ENCODE results near the gene POU5F1.

The POU5F1 gene

GRCh38 chr6:31129130-31129529 is 41.4 kb downstream of the POU5F1 start:
- Histone ChIP-seq H3K36me3 (ENCODE audit: insufficient read depth, low read length) (no peaks in the 10 kb centered on the region), H3K9ac (ENCODE audit: low read depth, low read length) (no peak overlapping the region), H3K27ac (ENCODE audit: low read length) (no peak overlapping the region), H3K9me3 (ENCODE audit: insufficient read depth, low read length, severe bottlenecking) (no peaks in the 10 kb centered on the region), H3K4me1 (ENCODE audit: insufficient read depth, low read length) (no peaks in the 10 kb centered on the region), H3K27me3 (ENCODE audit: insufficient read depth, low read length, poor library complexity) (peaks cover 6% of the 10 kb centered on the region), H4K20me1 (ENCODE audit: insufficient read depth, low read length) (no peaks in the 10 kb centered on the region), H3K4me3 (ENCODE audit: low read depth in 1 of 2, low read length in 2 of 2) (no peak overlapping the region), H3K4me2 (ENCODE audit: insufficient read depth, low read length) (no peak overlapping the region), H3K79me2 (ENCODE audit: insufficient read depth, low read length) (no peaks in the 10 kb centered on the region), H2AFZ (ENCODE audit: low read depth, low read length) (no peak overlapping the region)
- ATAC-seq (ENCODE audit: insufficient read depth, low read depth), result no peak
- no peak for TF ChIP-seq EZH2 (IDR thresholded peaks at IDR 0.05; ENCODE audit: borderline replicate concordance, low read depth, low read length, severe bottlenecking)
- TF ChIP-seq CTCF (IDR thresholded peaks at IDR 0.05; ENCODE audit: borderline replicate concordance, extremely low read depth, low read length, poor library complexity, severe bottlenecking), result no peak
- no peak for DNase-seq

GRCh38 chr6:31128093-31128676 is 42.3 kb downstream of the POU5F1 start:
- H4K20me1 ChIP-seq (ENCODE audit: insufficient read depth, low read length), result no peaks in the 10 kb centered on the region

GRCh38 chr6:31126396-31127175 is 43.9 kb downstream of the POU5F1 start:
- Histone ChIP-seq H3K4me2 (ENCODE audit: insufficient read depth, low read length) (no peak overlapping the region), H3K79me2 (ENCODE audit: insufficient read depth, low read length) (no peaks in the 10 kb centered on the region), H3K36me3 (ENCODE audit: insufficient read depth, low read length) (no peaks in the 10 kb centered on the region), H3K4me1 (ENCODE audit: insufficient read depth, low read length) (no peaks in the 10 kb centered on the region), H3K27ac (ENCODE audit: low read length) (no peak overlapping the region), H4K20me1 (ENCODE audit: insufficient read depth, low read length) (no peaks in the 10 kb centered on the region), H3K4me3 (ENCODE audit: low read depth in 1 of 2, low read length in 2 of 2) (no peak overlapping the region), H3K9me3 (ENCODE audit: insufficient read depth, low read length, severe bottlenecking) (no peaks in the 10 kb centered on the region), H2AFZ (ENCODE audit: low read depth, low read length) (no peak overlapping the region), H3K9ac (ENCODE audit: low read depth, low read length) (no peak overlapping the region), H3K27me3 (ENCODE audit: insufficient read depth, low read length, poor library complexity) (peaks cover 12% of the 10 kb centered on the region)
- ATAC-seq (ENCODE audit: insufficient read depth, low read depth) (no peak), DNase-seq (no peak)
- TF ChIP-seq CTCF (IDR thresholded peaks at IDR 0.05; ENCODE audit: borderline replicate concordance, extremely low read depth, low read length, poor library complexity, severe bottlenecking), result no peak
- no peak for TF ChIP-seq EZH2 (IDR thresholded peaks at IDR 0.05; ENCODE audit: borderline replicate concordance, low read depth, low read length, severe bottlenecking)

More at GRCh38 chr6:31128093-31128676, 42.3 kb downstream of the POU5F1 start:
- no peaks in the 10 kb centered on the region for H3K9me3 ChIP-seq (ENCODE audit: insufficient read depth, low read length, severe bottlenecking)
- H3K9ac ChIP-seq (ENCODE audit: low read depth, low read length), result no peak overlapping the region
- peak; percentile 72 for DNase-seq
- no peak overlapping the region for H3K4me3 ChIP-seq (ENCODE audit: low read depth in 1 of 2, low read length in 2 of 2)
- peaks cover 10% of the 10 kb centered on the region for H3K27me3 ChIP-seq (ENCODE audit: insufficient read depth, low read length, poor library complexity)
- H3K79me2 ChIP-seq (ENCODE audit: insufficient read depth, low read length), result no peaks in the 10 kb centered on the region
- ATAC-seq (ENCODE audit: insufficient read depth, low read depth), result peak; percentile 79
- H3K4me1 ChIP-seq (ENCODE audit: insufficient read depth, low read length), result no peaks in the 10 kb centered on the region
- no peaks in the 10 kb centered on the region for H3K36me3 ChIP-seq (ENCODE audit: insufficient read depth, low read length)
- no peak overlapping the region for H2AFZ ChIP-seq (ENCODE audit: low read depth, low read length)
- no peak overlapping the region for H3K4me2 ChIP-seq (ENCODE audit: insufficient read depth, low read length)
- TF ChIP-seq CTCF (IDR thresholded peaks at IDR 0.05; ENCODE audit: borderline replicate concordance, extremely low read depth, low read length, poor library complexity, severe bottlenecking) (peak; percentile 86), EZH2 (IDR thresholded peaks at IDR 0.05; ENCODE audit: borderline replicate concordance, low read depth, low read length, severe bottlenecking) (no peak)
- no peak overlapping the region for H3K27ac ChIP-seq (ENCODE audit: low read length)

Data from DND-41 (cell line).